ENCODE results near the gene DGKZ. TPM values are rescaled to one million over a fixed set of nuclear protein-coding genes. Genes with fewer than 3 reads are reported as not detected.

Gene DGKZ
- total RNA-seq = 53.5 TPM

GRCh38 chr11:46346886-46347636 lies at the start of gene DGKZ:
Gene DGKZ, plus strand, starts transcription at chr11:46347463. Its CDS starts 197 bp downstream, at chr11:46347660.

GRCh38 chr11:46381048-46381818 lies 34.0 kb downstream of the DGKZ start, which contains the start of gene MDK:
Gene MDK, plus strand, starts transcription at chr11:46381669. Its CDS starts 389 bp downstream, at chr11:46382058.

GRCh38 chr11:46391578-46392420 lies 44.5 kb downstream of the DGKZ start, which contains the start of gene CHRM4:
Gene CHRM4, minus strand, starts transcription at chr11:46391776. Its CDS starts 5,219 bp downstream, at chr11:46386557.

Small RNAs within 50 kb of the gene (small RNA-seq; reads per million reads assigned to genes)
- not detected for gene MIR4688 (ENCODE audit: low replicate concordance)

Other genes starting within 250 kb of the DGKZ start
- gene PHF21A, start 226.0 kb upstream of the DGKZ start, total RNA-seq = 40.1 TPM
- gene CREB3L1, start 69.8 kb upstream of the DGKZ start, total RNA-seq = 1.3 TPM
- gene MDK, start 34.2 kb downstream of the DGKZ start, total RNA-seq = 23.2 TPM
- gene CHRM4, start 44.3 kb downstream of the DGKZ start, total RNA-seq = 3.1 TPM
- gene AMBRA1, start 246.6 kb downstream of the DGKZ start, total RNA-seq = 41.6 TPM